OCI-LY7 (cell line): ENCODE data around the gene FKBP1B. TPM values are rescaled to one million over a fixed set of nuclear protein-coding genes. Genes with fewer than 3 reads are reported as not detected.

ENCODE experiments used
- BruUV-seq: library from RNA; stranded (reverse); fragments of 400-500 nt; replicated peaks from 2 replicates; lab custom pipeline; 2021; lab: Mats Ljungman, UMichigan
- CTCF ChIA-PET: fragments of 300-600 bp; sonication (Branson Sonifier 250); formaldehyde crosslinking; loops from one replicate; lab custom pipeline; 2022; ENCODE audit warnings: antibody characterized with exemption; ENCODE audit not compliant: unreplicated experiment; lab: Charles Lee
- POLR2A ChIA-PET: fragments of 300-600 bp; sonication (Branson Sonifier 250); formaldehyde crosslinking; loops from one replicate; lab custom pipeline; 2022; ENCODE audit warnings: antibody characterized with exemption; lab: Charles Lee
- DNase-seq: peaks from one replicate; pipeline ENCODE4 v3.0.0-alpha.2; 2015; ENCODE audit warnings: low spot score
- H2AFZ ChIP-seq: fragments of 200-600 bp; sonication (generic), shearing (Covaris generic); 2 replicates; pipeline ENCODE4 v1.6.1; 2014; ENCODE audit warnings: mild to moderate bottlenecking, antibody characterized with exemption, low read length, moderate library complexity
- H3K27ac ChIP-seq: fragments of 200-600 bp; sonication (generic); 2 replicates; pipeline ENCODE4 v1.5.1; 2014; ENCODE audit warnings: mixed run types, low read depth, mild to moderate bottlenecking, moderate library complexity, low read length, inconsistent platforms; ENCODE audit not compliant: poor library complexity, severe bottlenecking
- H3K36me3 ChIP-seq: fragments of 200-600 bp; sonication (generic); 2 replicates; pipeline ENCODE4 v1.6.1; 2014; ENCODE audit warnings: mild to moderate bottlenecking, antibody characterized with exemption, low read length, moderate library complexity, mixed read lengths; ENCODE audit not compliant: insufficient read depth
- H3K4me1 ChIP-seq: fragments of 200-600 bp; sonication (generic); 2 replicates; pipeline ENCODE4 v1.5.1; 2014; ENCODE audit warnings: mild to moderate bottlenecking, low read length; ENCODE audit not compliant: insufficient read depth, poor library complexity, severe bottlenecking
- H3K4me2 ChIP-seq: fragments of 200-600 bp; sonication (generic); 2 replicates; pipeline ENCODE4 v1.6.1; 2014; ENCODE audit warnings: mild to moderate bottlenecking, low read length
- H3K4me3 ChIP-seq: fragments of 200-600 bp; sonication (generic); 2 replicates; pipeline ENCODE4 v1.5.1; 2014; ENCODE audit warnings: mild to moderate bottlenecking, low read depth, low read length; ENCODE audit not compliant: poor library complexity, severe bottlenecking
- H3K79me2 ChIP-seq: fragments of 200-600 bp; sonication (generic); 2 replicates; pipeline ENCODE4 v1.6.1; 2016; ENCODE audit warnings: low read depth, mild to moderate bottlenecking, low read length, moderate library complexity, mixed read lengths; ENCODE audit not compliant: insufficient read depth
- H3K9me2 ChIP-seq: fragments of 200-600 bp; sonication (generic); 2 replicates; pipeline ENCODE4 v1.6.1; 2016; ENCODE audit warnings: mild to moderate bottlenecking, low read length, mixed read lengths; ENCODE audit not compliant: insufficient read depth
- H3K9me3 ChIP-seq: fragments of 200-600 bp; sonication (generic); 2 replicates; pipeline ENCODE4 v1.6.1; 2014; ENCODE audit warnings: mild to moderate bottlenecking, mixed run types, low read length, mixed read lengths
- H4K20me1 ChIP-seq: fragments of 200-600 bp; sonication (generic); 2 replicates; pipeline ENCODE4 v1.6.1; 2014; ENCODE audit warnings: mild to moderate bottlenecking, antibody characterized with exemption, low read length, moderate library complexity, mixed read lengths; ENCODE audit not compliant: insufficient read depth
- CTCF ChIP-seq: fragments of 200-600 bp; sonication (generic); conservative IDR thresholded peaks from 2 replicates; pipeline ENCODE4 v1.5.1; 2014; ENCODE audit warnings: mild to moderate bottlenecking, antibody characterized with exemption, low read length, moderate library complexity, mixed read lengths
- EZH2phosphoT487 ChIP-seq: fragments of 200-600 bp; sonication (generic); IDR thresholded peaks from 2 replicates; pipeline ENCODE4 v1.6.1; 2018; ENCODE audit warnings: low read depth, borderline replicate concordance, mild to moderate bottlenecking, mixed run types, antibody characterized with exemption, low read length, moderate library complexity, mixed read lengths
- intact Hi-C: fragments of 100-400 bp; cut with micrococcal nuclease; formaldehyde crosslinking; loops from one replicate; pipeline ENCODE4 v1.10.0; 2022; ENCODE audit not compliant: unreplicated experiment
- small RNA-seq: library from RNA; depleted of rRNA; stranded (forward); fragments of <200 nt; gene quantifications from one replicate; pipeline ENCODE3, GENCODE V24; 2014
- total RNA-seq, 2 experiments: library from RNA; depleted of rRNA in 1 of 2; stranded (reverse); fragments of >200 nt in 1 of 2; shearing (Covaris generic) in 1 of 2; gene quantifications; 2 replicates each; pipeline ENCODE4 v1.2.3, GENCODE V29; 2014 to 2022

FKBP1B gene
- total RNA-seq, 2 experiments from 2014 or later: 1.5 to 3.2 TPM

- H2AFZ ChIP-seq: no peak overlapping the region
- no peak for DNase-seq
- H3K27ac ChIP-seq: no peak overlapping the region
- H4K20me1 ChIP-seq: no peaks in the 10 kb centered on the region
- H3K9me2 ChIP-seq: no peaks in the 10 kb centered on the region
- no peak overlapping the region for H3K4me3 ChIP-seq
- H3K4me1 ChIP-seq: no peaks in the 10 kb centered on the region
- H3K4me2 ChIP-seq: no peak overlapping the region
- BruUV-seq: no TSS peak
- CTCF ChIA-PET: no interaction called here
- H3K36me3 ChIP-seq: no peaks in the 10 kb centered on the region
- TF ChIP-seq CTCF (no peak), EZH2phosphoT487 (no peak)
- POLR2A ChIA-PET: no interaction called here
- intact Hi-C loops: no loop called here
- H3K79me2 ChIP-seq: no peaks in the 10 kb centered on the region
- H3K9me3 ChIP-seq: no peaks in the 10 kb centered on the region
These were observed 61.2 kb downstream of the FKBP1B start for GRCh38 chr2:24110660-24111303.

- ChIA-PET POLR2A (interaction anchor here (0.6 kb wide), 1 partner anchor 1611 kb away, joined by 3 read pairs; no protein-coding TSS in a partner anchor), CTCF (no interaction called here)
- no peak overlapping the region for H3K4me3 ChIP-seq
- no peak overlapping the region for H3K4me2 ChIP-seq
- no peak overlapping the region for H2AFZ ChIP-seq
- H3K79me2 ChIP-seq: no peaks in the 10 kb centered on the region
- TF ChIP-seq CTCF (no peak), EZH2phosphoT487 (no peak)
- H3K4me1 ChIP-seq: no peaks in the 10 kb centered on the region
- no peaks in the 10 kb centered on the region for H3K36me3 ChIP-seq
- H3K27ac ChIP-seq: no peak overlapping the region
- H3K9me2 ChIP-seq: no peaks in the 10 kb centered on the region
- intact Hi-C loops: no loop called here
- no peaks in the 10 kb centered on the region for H3K9me3 ChIP-seq
- DNase-seq: no peak
- H4K20me1 ChIP-seq: no peaks in the 10 kb centered on the region
- BruUV-seq: no TSS peak
These were observed 61.9 kb downstream of the FKBP1B start for GRCh38 chr2:24111407-24111901.

Small RNAs within 50 kb of the gene (small RNA-seq; reads per million reads assigned to genes)
- gene RNU6-370P: not detected

Other genes with a start within 250 kb of the FKBP1B start
- gene ATAD2B, start 122.6 kb upstream of the FKBP1B start, total RNA-seq (2014; rRNA removed; shearing (Covaris generic)): 7.8 and 9.4 TPM in 2 replicates
- 19.4 and 21.7 TPM in 2 replicates for gene ATAD2B, start 122.6 kb upstream of the FKBP1B start, total RNA-seq (2022)
- gene UBXN2A, start 109.3 kb upstream of the FKBP1B start, total RNA-seq (2014; rRNA removed; shearing (Covaris generic)): 10.0 and 11.3 TPM in 2 replicates
- gene UBXN2A, start 109.3 kb upstream of the FKBP1B start, total RNA-seq (2022): 15.4 and 16.2 TPM in 2 replicates
- gene MFSD2B, start 39.7 kb upstream of the FKBP1B start, total RNA-seq (2014; rRNA removed; shearing (Covaris generic)): 0.09 TPM in 1 of 2 replicates, not detected in the other
- gene MFSD2B, start 39.7 kb upstream of the FKBP1B start, total RNA-seq (2022): 0.39 and 1.0 TPM in 2 replicates
- 10.9 and 13.9 TPM in 2 replicates for gene WDCP, start 2.4 kb upstream of the FKBP1B start, total RNA-seq (2014; rRNA removed; shearing (Covaris generic))
- gene WDCP, start 2.4 kb upstream of the FKBP1B start, total RNA-seq (2022): 21.0 and 22.8 TPM in 2 replicates
- 136 and 143 TPM in 2 replicates for gene SF3B6, start 26.6 kb downstream of the FKBP1B start, total RNA-seq (2014; rRNA removed; shearing (Covaris generic))
- gene SF3B6, start 26.6 kb downstream of the FKBP1B start, total RNA-seq (2022): 108 and 112 TPM in 2 replicates
- gene TP53I3, start 35.1 kb downstream of the FKBP1B start, total RNA-seq (2014; rRNA removed; shearing (Covaris generic)): 0.36 and 0.38 TPM in 2 replicates
- 0.82 and 1.1 TPM in 2 replicates for gene TP53I3, start 35.1 kb downstream of the FKBP1B start, total RNA-seq (2022)
- not detected in 2 replicates for gene PFN4, start 73.6 kb downstream of the FKBP1B start, total RNA-seq (2014; rRNA removed; shearing (Covaris generic))
- not detected in 2 replicates for gene PFN4, start 73.6 kb downstream of the FKBP1B start, total RNA-seq (2022)
- 3.8 and 5.5 TPM in 2 replicates for gene FAM228B, start 73.7 kb downstream of the FKBP1B start, total RNA-seq (2014; rRNA removed; shearing (Covaris generic))
- 9.6 and 14.1 TPM in 2 replicates for gene FAM228B, start 73.7 kb downstream of the FKBP1B start, total RNA-seq (2022)
- gene FAM228A, start 125.3 kb downstream of the FKBP1B start, total RNA-seq (2014; rRNA removed; shearing (Covaris generic)): 0.25 and 0.49 TPM in 2 replicates
- 0.31 and 0.46 TPM in 2 replicates for gene FAM228A, start 125.3 kb downstream of the FKBP1B start, total RNA-seq (2022)